HG03432 (cell line): ENCODE results near the gene COL19A1.

Experiments
- ATAC-seq: cut with Tn5 transposase; IDR thresholded peaks from one replicate; pipeline ENCODE4 v1.9.1; 2021; ENCODE audit warnings: mild to moderate bottlenecking, moderate library complexity; ENCODE audit not compliant: unreplicated experiment

Gene COL19A1

GRCh38 chr6:70119218-70119835, 253.0 kb downstream of the COL19A1 start:
- no peak for ATAC-seq

- ATAC-seq, result no peak
These were observed 258.1 kb downstream of the COL19A1 start for GRCh38 chr6:70124443-70124842.

- ATAC-seq, result no peak
These were observed 258.7 kb downstream of the COL19A1 start for GRCh38 chr6:70124882-70125545.

GRCh38 chr6:70125602-70126001, 259.2 kb downstream of the COL19A1 start:
- ATAC-seq, result no peak

- ATAC-seq, result no peak
These were observed 263.0 kb downstream of the COL19A1 start for GRCh38 chr6:70129341-70129740.

GRCh38 chr6:70130865-70131264, 264.5 kb downstream of the COL19A1 start:
- ATAC-seq, result peak; percentile 1

GRCh38 chr6:70131528-70131927, 265.2 kb downstream of the COL19A1 start:
- peak; percentile 97 for ATAC-seq

- no peak for ATAC-seq
These were observed 266.9 kb downstream of the COL19A1 start for GRCh38 chr6:70133246-70133645.

- no peak for ATAC-seq
These were observed 268.2 kb downstream of the COL19A1 start for GRCh38 chr6:70134542-70134941.

GRCh38 chr6:70135219-70136160, 269.1 kb downstream of the COL19A1 start:
- no peak for ATAC-seq

GRCh38 chr6:70136996-70137395, 270.6 kb downstream of the COL19A1 start:
- ATAC-seq, result no peak

GRCh38 chr6:70140496-70140895, 274.1 kb downstream of the COL19A1 start:
- no peak for ATAC-seq

GRCh38 chr6:70142034-70142433, 275.7 kb downstream of the COL19A1 start:
- no peak for ATAC-seq

- ATAC-seq, result no peak
These were observed 278.8 kb downstream of the COL19A1 start for GRCh38 chr6:70145178-70145577.

GRCh38 chr6:70149209-70149788, 282.9 kb downstream of the COL19A1 start:
- no peak for ATAC-seq

GRCh38 chr6:70150521-70150920, 284.2 kb downstream of the COL19A1 start:
- no peak for ATAC-seq

- no peak for ATAC-seq
These were observed 285.3 kb downstream of the COL19A1 start for GRCh38 chr6:70151616-70152015.

GRCh38 chr6:70152786-70153185, 286.4 kb downstream of the COL19A1 start:
- no peak for ATAC-seq

GRCh38 chr6:70157086-70157485, 290.7 kb downstream of the COL19A1 start:
- ATAC-seq, result no peak

- no peak for ATAC-seq
These were observed 293.9 kb downstream of the COL19A1 start for GRCh38 chr6:70160276-70160675.

- ATAC-seq, result no peak
These were observed 296.6 kb downstream of the COL19A1 start for GRCh38 chr6:70162972-70163371.
